IMR-90 (cell line): ENCODE data around the gene TUBGCP6. TPM values are rescaled to one million over a fixed set of nuclear protein-coding genes. Genes with fewer than 3 reads are reported as not detected.

Experiments
- ATAC-seq: fragments of 200-7000 bp; cut with Tn5 transposase; 2 replicates; pipeline ENCODE4 v1.9.1; 2020; ENCODE audit warnings: low read depth, mild to moderate bottlenecking, moderate library complexity
- BruUV-seq: library from RNA; stranded (reverse); fragments of 400-500 nt; replicated peaks from 2 replicates; lab custom pipeline; 2021; lab: Mats Ljungman, UMichigan
- CTCF ChIA-PET: fragments of 300-600 bp; formaldehyde crosslinking; extraction: SDS; loops from one replicate; lab custom pipeline; 2021; ENCODE audit warnings: antibody characterized with exemption; lab: Yijun Ruan, JAX
- POLR2A ChIA-PET: fragments of 300-600 bp; sonication (Branson Sonifier 250); formaldehyde crosslinking; loops from one replicate; lab custom pipeline; 2022; ENCODE audit warnings: antibody characterized with exemption; ENCODE audit not compliant: unreplicated experiment; lab: Charles Lee
- DNase-seq: peaks from one replicate; pipeline ENCODE4 v3.0.0; 2013
- H2AFZ ChIP-seq: replicated peaks from 2 replicates; pipeline ENCODE3; 2013; ENCODE audit warnings: low read length, mild to moderate bottlenecking; ENCODE audit not compliant: poor library complexity
- H2AK5ac ChIP-seq: 2 replicates; pipeline ENCODE4 v1.6.1; 2013; ENCODE audit warnings: low read depth, low read length, inconsistent platforms
- H2AK9ac ChIP-seq: replicated peaks from 2 replicates; pipeline ENCODE3; 2013; ENCODE audit warnings: mild to moderate bottlenecking, low read depth, low read length, moderate library complexity; ENCODE audit not compliant: poor library complexity
- H2BK120ac ChIP-seq: 2 replicates; pipeline ENCODE4 v1.6.1; 2013; ENCODE audit warnings: low read depth, low read length, inconsistent platforms
- H2BK15ac ChIP-seq: 3 replicates; pipeline ENCODE4 v1.6.1; 2013; ENCODE audit warnings: low read depth, low read length, inconsistent platforms
- H2BK20ac ChIP-seq: 2 replicates; pipeline ENCODE4 v1.6.1; 2013; ENCODE audit warnings: low read depth, mild to moderate bottlenecking, inconsistent platforms, low read length, moderate library complexity
- H2BK5ac ChIP-seq: 2 replicates; pipeline ENCODE4 v1.6.1; 2013; ENCODE audit warnings: mild to moderate bottlenecking, low read depth, low read length, inconsistent platforms; ENCODE audit not compliant: poor library complexity, severe bottlenecking
- H3K14ac ChIP-seq: replicated peaks from 2 replicates; pipeline ENCODE4 v1.6.1; 2013; ENCODE audit warnings: low read depth, low read length, inconsistent platforms
- H3K18ac ChIP-seq: 2 replicates; pipeline ENCODE4 v1.6.1; 2013; ENCODE audit warnings: low read depth, low read length, control low read depth
- H3K23ac ChIP-seq: 2 replicates; pipeline ENCODE4 v1.6.1; 2013; ENCODE audit warnings: low read depth, low read length, inconsistent platforms
- H3K27ac ChIP-seq: 2 replicates; pipeline ENCODE4 v1.5.1; 2013; ENCODE audit warnings: mild to moderate bottlenecking, control low read depth, low read length; ENCODE audit not compliant: insufficient read depth
- H3K27me3 ChIP-seq: 2 replicates; pipeline ENCODE4 v1.6.1; 2013; ENCODE audit warnings: low read length; ENCODE audit not compliant: control insufficient read depth, insufficient read depth
- H3K36me3 ChIP-seq: 2 replicates; pipeline ENCODE4 v1.6.1; 2013; ENCODE audit warnings: low read length, mixed read lengths; ENCODE audit not compliant: control insufficient read depth, insufficient read depth
- H3K4ac ChIP-seq: 2 replicates; pipeline ENCODE4 v1.6.1; 2013; ENCODE audit warnings: low read depth, low read length, inconsistent platforms
- H3K4me1 ChIP-seq: 2 replicates; pipeline ENCODE4 v1.6.1; 2013; ENCODE audit warnings: low read length, mixed read lengths; ENCODE audit not compliant: control insufficient read depth, insufficient read depth
- H3K4me2 ChIP-seq: 2 replicates; pipeline ENCODE4 v1.6.1; 2013; ENCODE audit warnings: low read depth, mild to moderate bottlenecking, control low read depth, low read length, moderate library complexity
- H3K4me3 ChIP-seq: 2 replicates; pipeline ENCODE4 v1.5.1; 2013; ENCODE audit warnings: low read depth, mild to moderate bottlenecking, control low read depth, low read length, moderate library complexity; ENCODE audit not compliant: insufficient read depth
- H3K56ac ChIP-seq: 2 replicates; pipeline ENCODE4 v1.6.1; 2013; ENCODE audit warnings: low read length, inconsistent platforms; ENCODE audit not compliant: insufficient read depth; ENCODE audit errors: extremely low read depth
- H3K79me1 ChIP-seq, 2 experiments: 2 replicates each; pipeline ENCODE4 v1.6.1; 2013; ENCODE audit warnings: low read length in 2 of 2, inconsistent platforms in 1 of 2, low read depth in 1 of 2
- H3K9ac ChIP-seq: 2 replicates; pipeline ENCODE4 v1.6.1; 2013; ENCODE audit warnings: low read depth, low read length, control low read depth
- H3K9me1 ChIP-seq: 2 replicates; pipeline ENCODE4 v1.6.1; 2013; ENCODE audit warnings: low read length, inconsistent platforms; ENCODE audit not compliant: insufficient read depth
- H3K9me3 ChIP-seq: 2 replicates; pipeline ENCODE4 v1.6.1; 2013; ENCODE audit warnings: low read length; ENCODE audit not compliant: control insufficient read depth, insufficient read depth
- H4K20me1 ChIP-seq: 2 replicates; pipeline ENCODE4 v1.6.1; 2013; ENCODE audit warnings: low read length, inconsistent platforms; ENCODE audit not compliant: insufficient read depth
- H4K5ac ChIP-seq: 2 replicates; pipeline ENCODE4 v1.6.1; 2013; ENCODE audit warnings: mild to moderate bottlenecking, low read depth, low read length, control low read depth
- H4K8ac ChIP-seq, 2 experiments: 2 replicates each; pipeline ENCODE4 v1.6.1; 2013; ENCODE audit warnings: low read depth in 2 of 2, low read length in 2 of 2, control low read depth in 1 of 2, inconsistent platforms in 1 of 2
- H4K91ac ChIP-seq: 2 replicates; pipeline ENCODE4 v1.6.1; 2013; ENCODE audit warnings: low read depth, low read length, inconsistent platforms; ENCODE audit not compliant: insufficient read depth
- MAZ ChIP-seq: IDR thresholded peaks from 2 replicates; pipeline ENCODE4 v1.6.1; 2012; ENCODE audit warnings: low read depth, mild to moderate bottlenecking, low read length, improper control_type of control experiment, moderate library complexity, borderline replicate concordance
- RCOR1 ChIP-seq: IDR thresholded peaks from 2 replicates; pipeline ENCODE4 v1.6.1; 2012; ENCODE audit warnings: mild to moderate bottlenecking, low read length, improper control_type of control experiment; ENCODE audit not compliant: insufficient replicate concordance
- SMC3 ChIP-seq: fragments of 150-350 bp; IDR thresholded peaks from 2 replicates; pipeline ENCODE4 v1.6.1; 2016; ENCODE audit warnings: low read depth, mild to moderate bottlenecking, antibody characterized with exemption, low read length, moderate library complexity
- WGBS, 2 experiments: methylation state at CpG; one replicate each; pipeline versions ENCODE4 v1.1.5 to v1.1.7; 2013; ENCODE audit warnings: missing lambda C conversion rate in 2 of 2; ENCODE audit not compliant: insufficient read length in 1 of 2; ENCODE audit errors: extremely low coverage in 2 of 2; 5-methylcytosine and 5-hydroxymethylcytosine counted together
- dilution Hi-C: fragments of 300-500 bp; cut with HindIII; formaldehyde crosslinking; loops from one replicate; pipeline ENCODE4 v1.14.3; 2018; ENCODE audit warnings: low sequenced_read_pairs; ENCODE audit not compliant: unreplicated experiment
- in situ Hi-C: fragments of 300-500 bp; cut with MboI; formaldehyde crosslinking; loops from 3 replicates; pipeline ENCODE4 v1.14.3; 2019; ENCODE audit warnings: low sequenced_read_pairs, inconsistent platforms, mixed read lengths
- intact Hi-C: fragments of 100-400 bp; cut with micrococcal nuclease; formaldehyde crosslinking; loops from 2 replicates; pipeline ENCODE4 v1.10.0; 2022
- polyA plus RNA-seq, 3 experiments: library from polyadenylated mRNA; depleted of rRNA; stranded (reverse); fragments of >200 nt; gene quantifications; 2 replicates each; pipeline ENCODE4 v1.2.3, GENCODE V29; 2012; ENCODE audit warnings: low replicate concordance in 1 of 3
- total RNA-seq: library from RNA; depleted of rRNA; stranded (reverse); fragments of >200 nt; gene quantifications from 2 replicates; pipeline ENCODE4 v1.2.3, GENCODE V29; 2012

TUBGCP6 gene
- total and polyA plus RNA-seq, 2 of the 4 experiments (the other 2 are of a cell fraction), result 10.8 to 28.6 TPM

- no peak for TF ChIP-seq RCOR1
Observed at GRCh38 chr22:50186761-50187523, 57.9 kb downstream of the TUBGCP6 start (continued).

GRCh38 chr22:50186181-50186714 is 58.6 kb downstream of the TUBGCP6 start:
- peak overlapping the region; percentile 89 for H3K4me2 ChIP-seq
- ChIA-PET CTCF (no interaction called here), POLR2A (no interaction called here)
- H4K91ac ChIP-seq, result no peak overlapping the region
- peaks cover 25% of the 10 kb centered on the region for H3K4me1 ChIP-seq
- peak overlapping the region; percentile 58 for H2AK5ac ChIP-seq
- no peak overlapping the region for H3K56ac ChIP-seq
- peak overlapping the region; percentile 95; the same call in 1 of the 2 replicates for H3K23ac ChIP-seq
- peaks cover 4% of the 10 kb centered on the region; the same call in 1 of the 2 replicates for H3K36me3 ChIP-seq
- H3K9me3 ChIP-seq, result no peaks in the 10 kb centered on the region
- H3K4ac ChIP-seq, result peak overlapping the region; percentile 67
- intact Hi-C loops (loop anchor here (1.0 kb wide), 1 partner anchor 39 kb away; no protein-coding TSS in a partner anchor), dilution Hi-C loops (no loop called here), in situ Hi-C loops (no loop called here)
- peak overlapping the region; percentile 75 for H2AFZ ChIP-seq
- H2AK9ac ChIP-seq, result peak overlapping the region; percentile 90
- H3K18ac ChIP-seq, result no peak overlapping the region
- H3K27ac ChIP-seq, result peak overlapping the region; percentile 63
- peak overlapping the region; percentile 18 to 42; a peak in 3 of 4 replicates for H4K8ac ChIP-seq
- ATAC-seq (peak; percentile 7), DNase-seq (no peak)
- peaks cover 6% of the 10 kb centered on the region for H3K9me1 ChIP-seq
- H2BK5ac ChIP-seq, result no peak overlapping the region
- TF ChIP-seq MAZ (peak; percentile 34; the same call in 1 of the 2 replicates), SMC3 (no peak)
- H2BK120ac ChIP-seq, result no peak overlapping the region
- H3K79me1 ChIP-seq, result peaks cover 14 to 45% of the 10 kb centered on the region in 2 experiments
- H3K9ac ChIP-seq, result peak overlapping the region; percentile 37
- H2BK15ac ChIP-seq, result no peak overlapping the region
- no TSS peak for BruUV-seq
- H3K14ac ChIP-seq, result peak overlapping the region; percentile 91
- H2BK20ac ChIP-seq, result no peak overlapping the region
- H3K4me3 ChIP-seq, result peak overlapping the region; percentile 59
- 4% methylated on average over 29 of the region's 47 CpGs; no CpG with 5 or more reads in 1 of the 2 experiments for WGBS, 2 experiments
- H4K20me1 ChIP-seq, result peaks cover 21% of the 10 kb centered on the region
- no peak overlapping the region for H4K5ac ChIP-seq
- no peaks in the 10 kb centered on the region for H3K27me3 ChIP-seq
